ENCODE measurements around the gene FUT6. TPM values are rescaled to one million over a fixed set of nuclear protein-coding genes. Genes with fewer than 3 reads are reported as not detected.

The FUT6 gene
- total RNA-seq, 1 experiment from 2014 or later: not detected

DNA sequence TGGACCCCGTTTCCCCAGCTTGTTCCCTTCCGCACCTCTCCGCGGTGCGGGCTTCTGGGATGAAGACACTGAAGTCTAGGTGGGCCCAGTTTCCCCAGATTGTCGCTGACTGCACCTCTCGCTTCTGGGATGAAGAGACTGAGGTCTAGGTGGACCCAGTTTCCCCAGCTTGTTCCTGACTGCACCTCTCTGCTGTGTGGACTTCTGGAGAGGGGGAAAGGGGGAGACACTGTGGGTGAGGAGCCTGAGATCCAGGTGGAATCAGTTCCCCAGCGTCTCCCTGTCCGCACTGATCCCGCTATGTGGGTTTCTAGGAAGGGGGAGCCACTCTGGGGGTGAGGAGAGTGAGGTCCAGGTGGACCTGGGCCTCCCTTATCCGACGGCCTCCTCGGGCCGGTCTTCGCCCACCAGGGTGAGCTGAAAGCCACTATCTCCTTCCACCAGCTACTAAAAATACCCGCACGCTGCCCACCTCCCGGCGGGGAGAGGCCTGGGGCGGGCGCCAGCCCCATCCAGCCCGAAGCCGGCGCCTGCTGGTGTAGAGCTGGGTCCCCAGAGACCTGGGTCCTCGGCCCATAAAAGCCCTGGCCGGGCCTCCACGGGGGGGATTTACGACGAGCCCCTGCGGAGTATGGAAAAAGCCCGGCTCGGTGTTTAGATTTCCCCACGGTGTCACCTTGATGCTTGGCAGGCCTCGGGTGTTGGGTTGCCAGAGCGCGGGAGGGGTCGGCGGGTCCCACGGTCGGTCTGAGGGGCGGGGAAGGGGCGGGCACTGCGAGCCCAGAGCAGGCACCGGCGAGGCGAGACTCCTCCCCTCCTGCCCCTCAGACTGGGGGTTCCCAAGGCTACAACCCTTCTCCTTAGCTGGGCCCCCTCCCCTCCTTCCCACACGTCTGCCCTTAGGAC lies 10.6 kb downstream of the FUT6 start:
- peak; percentile 83 for DNase-seq (ENCODE audit: low spot score)
- Histone ChIP-seq H3K27ac (ENCODE audit: low read depth, low read length, poor library complexity, severe bottlenecking) (peak overlapping the region; percentile 89), H3K4me1 (ENCODE audit: insufficient read depth, low read length, poor library complexity, severe bottlenecking) (peaks cover 22% of the 10 kb centered on the region), H3K27me3 (replicated peaks; ENCODE audit: insufficient read depth, low read depth, low read length, poor library complexity) (no peaks in the 10 kb centered on the region), H3K4me3 (ENCODE audit: low read depth, low read length, poor library complexity, severe bottlenecking) (peak overlapping the region; percentile 61), H3K9me3 (ENCODE audit: low read depth, low read length, poor library complexity, severe bottlenecking) (no peaks in the 10 kb centered on the region), H3K36me3 (ENCODE audit: insufficient read depth, low read length, poor library complexity, severe bottlenecking) (no peaks in the 10 kb centered on the region)
- intact Hi-C loops (cut with micrococcal nuclease; ENCODE audit: unreplicated experiment): no loop called here
- CTCF ChIA-PET: interaction anchor here (2.7 kb wide), 1 partner anchor 25 kb away, joined by 20 read pairs; no protein-coding TSS in a partner anchor
- POLR2A ChIA-PET (ENCODE audit: low non-redundant PET): interaction anchor here (0.5 to 1.4 kb wide), 3 partner anchors 46 to 212 kb away, joined by 3 to 6 read pairs (median 3); partner anchors contain the start of gene VMAC
- TSS peak; percentile 99 for BruUV-seq (replicated peaks)
- TF ChIP-seq, protein P1, sequence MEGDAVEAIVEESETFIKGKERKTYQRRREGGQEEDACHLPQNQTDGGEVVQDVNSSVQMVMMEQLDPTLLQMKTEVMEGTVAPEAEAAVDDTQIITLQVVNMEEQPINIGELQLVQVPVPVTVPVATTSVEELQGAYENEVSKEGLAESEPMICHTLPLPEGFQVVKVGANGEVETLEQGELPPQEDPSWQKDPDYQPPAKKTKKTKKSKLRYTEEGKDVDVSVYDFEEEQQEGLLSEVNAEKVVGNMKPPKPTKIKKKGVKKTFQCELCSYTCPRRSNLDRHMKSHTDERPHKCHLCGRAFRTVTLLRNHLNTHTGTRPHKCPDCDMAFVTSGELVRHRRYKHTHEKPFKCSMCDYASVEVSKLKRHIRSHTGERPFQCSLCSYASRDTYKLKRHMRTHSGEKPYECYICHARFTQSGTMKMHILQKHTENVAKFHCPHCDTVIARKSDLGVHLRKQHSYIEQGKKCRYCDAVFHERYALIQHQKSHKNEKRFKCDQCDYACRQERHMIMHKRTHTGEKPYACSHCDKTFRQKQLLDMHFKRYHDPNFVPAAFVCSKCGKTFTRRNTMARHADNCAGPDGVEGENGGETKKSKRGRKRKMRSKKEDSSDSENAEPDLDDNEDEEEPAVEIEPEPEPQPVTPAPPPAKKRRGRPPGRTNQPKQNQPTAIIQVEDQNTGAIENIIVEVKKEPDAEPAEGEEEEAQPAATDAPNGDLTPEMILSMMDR (conservative IDR thresholded peaks at IDR 0.05; ENCODE audit: low read depth, low read length): no peak
- no peak for TF ChIP-seq EZH2 (IDR thresholded peaks at IDR 0.05; ENCODE audit: borderline replicate concordance, low read depth, low read length, poor library complexity, severe bottlenecking)

DNA sequence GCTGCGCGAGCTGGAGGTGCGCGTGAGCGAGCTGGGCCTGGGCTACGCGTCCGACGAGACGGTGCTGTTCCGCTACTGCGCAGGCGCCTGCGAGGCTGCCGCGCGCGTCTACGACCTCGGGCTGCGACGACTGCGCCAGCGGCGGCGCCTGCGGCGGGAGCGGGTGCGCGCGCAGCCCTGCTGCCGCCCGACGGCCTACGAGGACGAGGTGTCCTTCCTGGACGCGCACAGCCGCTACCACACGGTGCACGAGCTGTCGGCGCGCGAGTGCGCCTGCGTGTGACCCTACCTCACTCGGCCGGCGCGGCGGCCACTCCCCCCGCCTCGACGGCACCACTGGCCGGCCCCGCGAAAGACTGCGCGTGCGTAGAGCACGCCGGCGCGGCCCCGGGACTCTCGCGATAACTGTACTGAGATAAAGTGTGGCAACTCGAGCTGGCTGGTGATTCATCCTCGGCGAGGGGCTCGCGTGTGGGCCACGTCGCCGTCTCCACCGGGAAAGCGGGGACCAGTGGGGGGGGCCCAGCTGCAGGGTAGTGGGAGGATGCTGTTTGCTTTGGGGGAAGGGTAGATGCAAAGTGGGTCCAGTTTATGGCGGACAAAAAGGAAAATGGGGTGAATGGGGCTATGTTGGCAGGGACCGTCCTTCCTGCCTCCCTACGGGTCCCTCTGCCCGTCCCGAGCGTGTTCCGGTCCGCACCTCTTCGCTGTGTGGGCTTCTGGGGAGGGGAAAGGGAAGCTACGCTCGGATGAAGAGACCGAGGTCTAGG lies 11.4 kb downstream of the FUT6 start:
- POLR2A ChIA-PET (ENCODE audit: low non-redundant PET): interaction anchor here (0.5 to 1.4 kb wide), 2 partner anchors 47 to 77 kb away, joined by 3 to 6 read pairs; partner anchors contain the start of gene VMAC
- Histone ChIP-seq H3K27me3 (replicated peaks; ENCODE audit: insufficient read depth, low read depth, low read length, poor library complexity) (no peaks in the 10 kb centered on the region), H3K4me3 (ENCODE audit: low read depth, low read length, poor library complexity, severe bottlenecking) (peak overlapping the region; percentile 61), H3K9me3 (ENCODE audit: low read depth, low read length, poor library complexity, severe bottlenecking) (no peaks in the 10 kb centered on the region), H3K36me3 (ENCODE audit: insufficient read depth, low read length, poor library complexity, severe bottlenecking) (no peaks in the 10 kb centered on the region), H3K4me1 (ENCODE audit: insufficient read depth, low read length, poor library complexity, severe bottlenecking) (peaks cover 22% of the 10 kb centered on the region), H3K27ac (ENCODE audit: low read depth, low read length, poor library complexity, severe bottlenecking) (peak overlapping the region; percentile 89)
- no TSS peak for BruUV-seq (replicated peaks)
- TF ChIP-seq EZH2 (IDR thresholded peaks at IDR 0.05; ENCODE audit: borderline replicate concordance, low read depth, low read length, poor library complexity, severe bottlenecking): no peak
- TF ChIP-seq, protein P1 (conservative IDR thresholded peaks at IDR 0.05; ENCODE audit: low read depth, low read length): no peak
- intact Hi-C loops (cut with micrococcal nuclease; ENCODE audit: unreplicated experiment): no loop called here
- DNase-seq (ENCODE audit: low spot score): peak; percentile 96
- CTCF ChIA-PET: interaction anchor here (1.1 to 2.7 kb wide), 2 partner anchors 24 to 108 kb away, joined by 3 to 20 read pairs; partner anchors contain the start of genes CATSPERD and LONP1

DNA sequence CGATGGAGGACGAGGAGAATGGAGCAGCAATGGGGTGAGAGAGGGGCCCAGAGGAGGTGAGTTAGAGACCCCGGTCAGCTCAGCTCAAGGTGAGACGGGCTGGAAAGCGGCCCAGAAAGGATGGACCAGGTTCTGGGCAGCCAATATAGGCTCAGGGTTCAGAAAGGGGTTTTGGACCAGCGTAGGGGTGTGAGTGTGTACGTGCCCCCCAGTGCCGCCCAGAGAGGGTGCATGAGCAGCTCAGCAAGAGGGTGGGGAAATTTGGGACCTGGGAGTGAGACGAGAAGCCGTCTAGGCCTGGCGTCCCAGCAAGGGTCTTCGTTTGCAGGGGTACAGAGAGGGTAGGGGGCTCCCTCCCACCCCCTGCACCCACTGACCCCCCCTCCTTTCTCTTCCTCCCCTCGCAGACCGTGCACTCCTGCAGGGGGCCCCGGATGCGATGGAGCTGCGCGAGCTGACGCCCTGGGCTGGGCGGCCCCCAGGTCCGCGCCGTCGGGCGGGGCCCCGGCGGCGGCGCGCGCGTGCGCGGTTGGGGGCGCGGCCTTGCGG lies 12.1 kb downstream of the FUT6 start:
- no peaks in the 10 kb centered on the region for H3K27me3 ChIP-seq (replicated peaks; ENCODE audit: insufficient read depth, low read depth, low read length, poor library complexity)
- H3K4me3 ChIP-seq (ENCODE audit: low read depth, low read length, poor library complexity, severe bottlenecking): peak overlapping the region; percentile 61
- H3K9me3 ChIP-seq (ENCODE audit: low read depth, low read length, poor library complexity, severe bottlenecking): no peaks in the 10 kb centered on the region
- POLR2A ChIA-PET (ENCODE audit: low non-redundant PET): interaction anchor here (1.4 kb wide), 1 partner anchor 77 kb away, joined by 6 read pairs; the partner anchor contains the start of gene VMAC
- intact Hi-C loops (cut with micrococcal nuclease; ENCODE audit: unreplicated experiment): no loop called here
- no TSS peak for BruUV-seq (replicated peaks)
- H3K4me1 ChIP-seq (ENCODE audit: insufficient read depth, low read length, poor library complexity, severe bottlenecking): peaks cover 22% of the 10 kb centered on the region
- no peaks in the 10 kb centered on the region for H3K36me3 ChIP-seq (ENCODE audit: insufficient read depth, low read length, poor library complexity, severe bottlenecking)
- peak overlapping the region; percentile 89 for H3K27ac ChIP-seq (ENCODE audit: low read depth, low read length, poor library complexity, severe bottlenecking)
- CTCF ChIA-PET: interaction anchor here (1.1 to 2.7 kb wide), 2 partner anchors 23 to 107 kb away, joined by 3 to 20 read pairs; partner anchors contain the start of genes CATSPERD and LONP1
- no peak for TF ChIP-seq EZH2 (IDR thresholded peaks at IDR 0.05; ENCODE audit: borderline replicate concordance, low read depth, low read length, poor library complexity, severe bottlenecking)
- TF ChIP-seq, protein P1 (conservative IDR thresholded peaks at IDR 0.05; ENCODE audit: low read depth, low read length): no peak
- DNase-seq (ENCODE audit: low spot score): no peak

Measured in A673 (cell line).